ENCODE results near the gene GNB1L.

GNB1L gene

DNA sequence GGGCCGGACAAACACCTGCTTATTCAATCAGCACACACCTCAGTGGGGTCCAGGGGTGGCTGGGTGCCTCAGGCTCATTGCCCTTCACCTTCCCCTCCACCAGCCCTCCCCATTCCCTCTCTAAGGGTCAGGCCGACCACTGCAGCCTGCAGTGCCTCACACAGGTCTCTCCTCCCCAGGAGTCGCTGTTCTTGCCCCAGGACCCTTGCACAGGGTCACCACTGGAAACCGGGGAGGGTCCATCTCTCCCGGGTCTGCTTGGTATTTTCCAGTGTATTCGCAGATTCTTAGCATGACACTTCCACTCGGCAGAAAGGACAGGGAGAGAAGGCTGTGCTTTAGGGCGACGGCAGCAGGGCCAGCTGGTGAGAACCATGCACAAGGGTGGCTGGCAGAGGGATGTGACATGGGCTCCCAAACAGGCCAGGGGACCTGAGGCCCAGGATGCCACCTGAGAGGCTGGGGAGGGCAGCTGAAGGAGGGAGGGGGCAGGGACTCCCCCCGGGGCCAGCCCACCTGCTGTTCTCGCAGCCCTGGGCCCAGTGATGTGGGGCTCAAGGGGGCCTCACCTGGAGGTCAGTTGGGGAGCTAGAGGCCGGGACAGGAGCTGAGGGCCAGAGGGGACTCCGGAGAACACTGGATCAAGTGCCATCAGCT, 110.2 kb downstream of the GNB1L start:
- DNase-seq: no peak

DNA sequence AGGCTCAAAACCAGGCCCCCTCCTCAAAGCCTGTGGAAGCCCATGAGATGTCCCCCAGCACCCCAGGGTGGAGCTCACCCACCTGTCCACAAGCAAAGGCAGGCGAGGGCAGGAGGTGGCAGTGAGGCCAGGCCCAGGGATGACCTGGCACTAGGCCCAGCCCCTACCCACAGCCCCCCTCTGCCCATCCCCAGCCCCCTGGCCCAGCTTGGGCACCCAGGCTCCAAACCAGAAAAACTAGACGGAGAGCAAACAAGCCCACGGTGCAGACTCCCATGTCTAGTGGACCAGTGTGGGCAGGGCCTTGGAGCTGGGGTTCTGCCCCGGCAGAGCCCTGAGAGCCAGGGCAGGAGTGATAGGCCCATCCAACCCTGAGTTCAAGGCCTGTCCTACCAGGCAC, 111.0 kb downstream of the GNB1L start:
- DNase-seq: no peak

DNA sequence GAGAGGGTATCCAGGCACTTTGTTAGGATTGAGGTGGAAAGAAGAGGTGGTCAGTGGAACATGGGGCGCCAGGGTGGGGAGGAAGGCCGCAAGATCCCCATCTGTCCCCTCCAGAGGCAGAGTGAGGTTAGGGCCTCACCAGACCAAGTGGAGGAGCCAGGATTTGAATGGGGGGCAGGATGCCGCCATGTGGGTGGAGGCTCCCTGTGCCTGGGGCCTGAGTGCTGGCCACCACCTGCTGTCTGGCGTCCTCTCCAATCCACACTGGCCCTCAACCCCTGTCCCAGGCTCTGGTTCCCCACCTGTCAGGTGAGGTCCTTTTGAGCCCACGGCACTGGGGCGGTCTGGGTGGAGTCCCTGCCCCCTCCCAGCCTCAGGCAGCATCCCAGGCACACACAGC, 111.6 kb downstream of the GNB1L start:
- no peak for DNase-seq

DNA sequence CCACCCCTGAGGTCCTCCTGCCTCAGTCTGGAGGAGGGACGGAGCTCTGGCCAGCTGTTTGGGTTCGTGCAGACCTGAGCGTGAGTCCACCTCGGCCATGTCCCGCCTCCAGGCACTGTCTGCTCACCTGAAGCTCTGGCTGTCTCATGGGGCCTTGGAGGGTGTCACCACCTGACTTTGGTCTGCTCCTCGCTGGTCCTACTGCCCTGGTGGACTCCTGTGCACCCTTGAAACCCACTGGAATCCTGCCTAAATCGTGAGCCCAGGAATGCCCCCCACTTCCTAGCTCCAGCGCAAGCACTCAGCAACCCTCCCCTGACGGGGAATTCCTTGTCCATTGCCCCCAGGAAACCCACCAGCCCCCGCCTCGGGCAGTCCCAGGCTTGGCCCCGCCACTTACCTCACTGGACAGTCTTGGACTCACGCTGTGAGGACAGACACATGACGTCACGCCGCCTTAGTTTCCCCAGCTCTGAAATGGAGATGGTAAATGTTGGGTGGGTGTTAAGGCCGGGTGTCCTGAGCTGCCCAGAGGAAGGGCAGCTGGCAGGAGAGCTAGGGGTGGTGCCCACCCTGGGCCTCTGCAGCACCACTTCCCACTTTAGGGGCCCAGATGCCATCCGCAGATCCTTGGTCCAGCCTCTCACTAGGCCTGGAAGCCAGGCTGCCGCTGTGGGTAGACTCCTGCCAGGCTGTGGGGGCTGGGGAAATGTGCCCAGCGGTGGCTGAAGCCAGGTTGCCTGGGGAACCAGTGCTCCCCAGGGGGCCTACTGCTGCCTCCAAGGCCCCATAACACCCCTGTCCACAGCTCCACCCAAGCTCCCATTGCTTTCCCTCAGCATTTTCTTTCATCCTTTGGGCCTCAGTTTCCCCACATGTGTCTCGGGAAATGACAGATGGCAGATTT, 112.3 kb downstream of the GNB1L start:
- no peak for DNase-seq

DNA sequence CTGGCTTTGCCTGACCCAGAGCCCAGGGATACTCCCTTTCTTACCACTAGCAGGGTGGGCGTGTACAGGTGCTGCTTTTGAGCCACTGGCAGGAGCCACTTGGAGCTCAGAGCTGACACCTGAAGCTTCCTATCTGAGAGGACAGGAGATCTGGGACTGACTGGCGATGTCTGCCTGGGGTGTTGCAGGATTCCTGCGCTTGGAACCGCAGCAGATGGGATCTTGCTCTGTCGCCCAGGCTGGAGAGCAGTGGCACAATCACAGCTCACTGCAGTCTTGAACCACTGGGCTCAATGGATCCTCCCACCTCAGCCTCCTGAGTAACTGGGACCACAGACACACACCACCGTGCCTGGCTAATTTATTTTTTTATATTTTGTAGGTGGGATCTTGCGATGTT, 113.6 kb downstream of the GNB1L start:
- DNase-seq: no peak

DNA sequence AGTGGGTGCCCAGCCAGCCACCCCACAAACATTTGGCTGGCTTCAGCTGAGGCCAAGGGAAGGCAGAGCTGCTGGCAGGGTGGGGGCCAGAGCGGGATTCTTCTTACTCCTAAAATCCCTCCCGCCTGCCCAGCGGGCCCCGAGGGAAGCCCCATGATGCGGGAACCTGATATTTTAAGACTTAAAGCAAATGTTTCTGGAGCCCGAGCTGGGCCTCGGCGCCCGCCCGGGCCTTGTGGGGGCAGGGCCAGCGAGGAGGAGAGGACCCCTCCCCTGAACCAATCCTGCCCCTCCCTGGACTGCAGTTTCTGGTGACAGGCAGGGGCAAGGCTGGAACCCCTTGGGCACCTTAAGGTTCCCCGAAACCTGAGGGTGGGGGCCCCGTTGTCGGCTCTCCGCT, 114.1 kb downstream of the GNB1L start:
- DNase-seq: no peak

DNA sequence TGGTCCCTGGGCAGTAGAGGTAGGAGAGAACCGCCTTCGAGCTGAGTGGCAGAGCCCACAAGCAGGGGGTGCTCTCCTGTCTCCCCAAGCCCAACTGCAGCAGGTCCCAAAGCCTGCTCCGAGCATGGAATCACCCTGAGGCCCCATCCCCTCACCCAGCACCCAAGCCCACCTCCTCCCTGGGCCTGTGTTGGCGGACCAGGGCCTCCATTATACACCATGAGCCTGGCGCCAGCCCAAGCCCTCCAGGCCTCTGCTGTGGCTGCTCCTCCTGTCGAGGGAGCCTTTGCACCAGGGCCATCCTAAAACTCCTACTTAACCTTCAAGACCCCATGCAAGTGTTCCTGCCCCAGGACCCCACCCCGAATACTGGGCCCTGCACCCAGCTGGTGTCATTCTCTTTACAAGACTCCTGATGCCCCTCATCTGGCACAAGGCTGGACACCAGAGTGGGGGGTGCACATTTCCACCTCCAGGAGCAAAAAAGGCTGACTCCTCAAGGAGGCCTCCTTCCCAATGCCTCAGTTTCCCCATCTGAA, 114.7 kb downstream of the GNB1L start:
- no peak for DNase-seq

DNA sequence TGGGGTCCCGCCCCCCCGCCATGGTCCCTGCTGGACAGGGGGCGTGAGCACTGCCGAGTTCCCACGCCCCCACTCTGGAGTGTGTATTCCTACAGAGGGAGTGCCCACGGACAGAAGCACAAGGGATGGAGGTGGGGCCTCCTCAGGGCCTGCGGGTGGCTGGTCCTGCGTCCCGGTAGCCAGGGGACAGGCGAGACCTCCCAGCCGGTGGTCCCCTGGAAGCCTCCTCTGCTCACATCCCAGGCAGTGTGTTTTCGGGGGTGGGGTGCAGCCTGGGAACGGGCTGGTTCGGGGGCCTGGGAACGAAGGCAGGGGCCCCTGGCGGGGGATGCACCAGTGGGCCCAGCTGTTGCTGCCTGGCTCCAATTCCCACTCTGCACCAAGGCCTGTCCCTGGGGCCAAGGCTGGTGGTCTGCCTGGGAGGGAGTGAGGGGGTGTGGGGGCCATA, 115.2 kb downstream of the GNB1L start:
- DNase-seq: no peak

DNA sequence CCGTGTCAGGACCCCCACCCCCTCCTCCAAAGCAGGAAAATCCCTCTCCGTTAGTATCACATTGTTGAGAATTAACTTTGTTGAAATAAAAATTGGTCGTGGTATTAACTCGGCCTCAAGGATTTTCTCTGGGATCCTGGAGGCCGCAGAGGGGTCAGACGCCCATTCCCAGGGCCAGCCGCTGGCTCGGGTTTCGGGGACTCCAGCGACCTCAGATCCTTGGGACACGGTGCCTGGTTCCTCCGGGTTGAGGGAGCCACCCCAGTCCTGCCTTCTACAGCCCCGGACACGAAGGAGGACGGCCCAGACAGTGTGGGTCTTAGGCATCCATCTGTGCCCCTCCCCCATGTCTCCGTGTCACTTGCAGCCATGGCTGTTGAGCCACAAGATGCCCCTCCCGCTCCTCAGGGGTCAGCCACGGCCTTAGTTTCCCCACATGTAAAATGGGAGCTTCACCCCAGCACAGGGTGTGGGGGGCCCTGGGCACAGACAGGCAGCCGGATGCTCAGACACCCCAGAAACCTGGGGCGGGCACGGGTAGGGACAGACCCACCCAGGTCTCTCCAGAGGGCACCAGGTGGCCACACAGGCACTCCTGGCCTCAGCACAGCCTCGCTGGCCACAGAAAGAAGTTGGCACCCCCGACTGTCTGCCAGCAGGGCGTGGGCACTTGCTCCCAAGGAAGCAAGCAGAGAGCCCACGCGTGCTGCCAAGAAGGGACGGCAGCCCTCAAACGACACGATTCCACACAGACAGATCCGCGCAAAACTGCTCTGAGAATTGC, 115.8 kb downstream of the GNB1L start:
- DNase-seq: no peak

DNA sequence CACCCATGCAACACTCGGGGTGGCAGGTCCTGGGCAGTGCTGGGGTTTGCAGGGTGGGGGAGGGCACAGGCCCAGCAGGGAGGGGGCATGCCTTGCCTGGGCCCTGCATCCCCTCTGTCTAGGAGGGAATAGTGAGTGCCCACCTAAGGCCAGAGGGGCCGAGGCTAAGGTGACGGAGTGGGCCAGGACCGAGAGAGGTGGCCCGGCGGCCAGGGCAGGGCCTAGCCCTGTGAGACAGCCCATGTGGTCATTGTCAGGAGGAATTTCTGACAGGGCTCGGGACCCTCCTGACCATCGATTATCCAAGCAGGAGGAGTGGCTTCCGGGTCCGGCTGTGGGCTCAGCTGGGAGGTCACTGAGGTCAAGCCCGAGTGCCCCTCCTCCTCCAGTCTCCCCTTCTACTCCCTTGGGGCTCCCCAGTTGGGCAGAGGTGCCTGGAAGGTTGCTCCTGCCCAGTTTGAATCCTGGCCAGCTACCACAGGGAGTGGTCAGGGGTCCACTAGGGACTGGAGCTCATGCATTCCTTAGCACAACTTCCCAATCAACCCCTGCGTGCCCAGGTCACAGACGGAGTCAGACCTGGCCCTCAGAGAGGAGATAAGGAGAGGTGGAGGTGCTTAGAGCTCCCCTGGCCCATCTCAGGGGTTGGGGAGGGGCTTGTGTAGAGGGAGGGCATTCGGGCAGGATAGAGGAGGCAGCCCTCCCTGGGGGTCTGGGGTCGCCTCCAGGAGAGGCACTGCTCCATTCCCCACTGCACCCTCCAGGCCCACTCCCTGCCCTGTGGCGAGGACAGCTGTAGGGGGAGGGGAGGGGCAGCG, 116.6 kb downstream of the GNB1L start:
- DNase-seq: no peak

DNA sequence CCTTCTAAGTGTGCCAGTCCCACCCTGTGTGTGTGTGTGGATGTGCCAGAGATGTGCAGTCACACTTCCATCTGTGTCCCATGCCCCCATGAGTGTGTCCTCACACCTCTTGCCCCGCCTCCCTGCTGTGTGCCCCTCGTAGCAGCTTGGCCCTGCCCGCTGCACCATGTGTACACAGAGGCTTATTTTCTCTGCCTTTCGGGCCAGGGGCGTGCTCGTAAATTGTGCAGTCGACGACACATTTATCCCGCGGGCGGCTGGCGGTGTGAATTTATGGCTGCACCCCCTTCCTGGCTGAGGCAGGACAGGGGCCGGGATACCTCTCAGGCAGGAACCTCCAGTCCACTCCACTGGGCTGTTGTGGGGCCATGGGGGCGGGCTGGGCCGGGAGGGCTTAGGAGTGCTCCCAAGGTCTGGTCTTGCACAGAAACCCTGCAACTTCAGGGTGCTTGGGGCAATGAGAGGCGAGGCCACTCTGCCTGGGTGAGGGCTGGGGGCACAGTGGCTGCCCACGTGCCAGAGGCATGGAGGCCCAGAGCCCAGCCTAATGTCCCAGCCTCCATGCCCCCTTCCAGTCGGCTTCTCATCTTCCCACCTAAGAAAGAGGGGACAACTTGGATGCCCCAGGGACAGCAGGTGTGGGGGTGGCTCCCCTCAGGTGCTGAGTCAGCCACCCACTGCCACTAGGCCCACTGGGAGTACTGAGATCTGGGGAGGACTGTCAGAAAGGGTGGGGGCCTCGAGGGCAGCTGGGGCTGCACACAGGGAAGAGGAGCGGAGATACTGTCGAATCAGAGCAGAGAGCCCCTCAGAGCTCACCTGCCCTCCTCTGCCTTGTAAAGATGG, 118.8 kb downstream of the GNB1L start:
- DNase-seq: no peak

DNA sequence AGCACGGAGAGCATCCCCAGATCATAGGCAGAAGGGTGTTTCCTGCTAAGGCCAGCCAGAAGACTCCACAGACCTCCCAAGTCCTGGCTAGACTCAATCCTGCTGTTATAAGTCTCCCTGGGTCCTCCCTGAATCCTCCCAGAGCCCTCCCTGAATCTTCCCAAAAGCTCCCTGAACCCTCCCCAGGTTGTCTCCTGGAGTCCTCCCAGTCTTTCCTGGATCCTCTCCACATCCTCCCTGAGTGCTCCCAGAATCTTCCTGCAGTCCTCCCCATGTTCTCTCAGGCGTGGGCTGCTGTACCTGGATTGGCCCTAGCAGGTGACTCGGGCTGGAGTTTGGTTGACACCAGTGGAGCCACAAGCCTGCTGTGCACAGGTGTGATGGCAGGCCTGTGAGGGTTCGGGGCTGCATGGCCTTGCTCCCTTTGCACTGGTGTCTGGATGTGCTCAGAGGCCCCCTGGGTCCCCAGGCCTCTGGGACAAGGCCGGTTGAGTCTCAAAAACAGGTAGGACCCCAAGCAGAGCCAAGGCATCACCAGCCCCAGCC, 119.8 kb downstream of the GNB1L start:
- DNase-seq: no peak

DNA sequence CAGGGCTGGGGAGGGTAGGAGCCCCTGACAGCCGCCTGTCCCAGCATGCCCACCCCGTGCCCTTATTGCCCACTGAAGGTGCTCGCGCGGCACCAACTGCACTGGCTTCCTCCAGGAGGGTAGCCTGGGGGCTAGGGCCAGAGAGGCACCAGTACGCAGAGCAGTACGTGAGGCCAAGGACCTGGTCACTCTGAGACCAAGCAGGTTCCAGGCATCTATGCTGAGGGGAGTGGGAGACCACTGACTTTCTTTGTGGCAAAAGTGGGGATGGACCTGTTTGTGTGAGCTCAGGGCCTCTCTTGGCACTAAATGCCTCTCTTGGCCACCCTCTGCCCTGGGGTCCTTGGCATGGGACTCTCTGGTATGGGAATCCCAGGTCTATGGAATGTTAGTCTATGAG, 120.5 kb downstream of the GNB1L start:
- no peak for DNase-seq

DNA sequence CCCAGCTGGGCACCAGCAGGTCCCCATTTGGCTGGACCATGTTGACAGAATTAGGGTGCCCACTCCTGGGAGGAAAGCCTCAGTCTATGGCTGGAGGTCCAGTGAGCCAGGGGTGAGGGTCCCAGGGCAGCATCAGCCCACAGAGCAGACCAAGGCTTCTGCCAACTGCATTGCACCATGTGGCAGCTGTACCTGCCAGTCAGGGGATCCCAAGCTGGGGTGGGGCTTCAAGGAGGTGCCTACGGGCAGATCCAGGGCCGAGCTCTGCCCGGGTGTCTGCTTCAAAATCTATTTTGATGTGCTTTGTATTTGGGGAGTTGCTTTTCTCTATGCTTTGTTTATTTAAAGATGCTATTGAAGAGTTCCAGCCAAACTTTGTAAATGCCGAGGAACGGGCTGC, 120.9 kb downstream of the GNB1L start:
- DNase-seq: no peak

Measured in NK-92 treated with Interleukin-12 subunit alpha and Interleukin-12 subunit beta, amount 100 ng/mL, for 24 hours (cell line).